OCI-M1 (cell line): Measurements from ENCODE around the gene RYR1.

Source experiments
- DNase-seq: peaks from one replicate; lab custom pipeline; 2025; lab: John Stamatoyannopoulos, UW

Gene RYR1

DNA sequence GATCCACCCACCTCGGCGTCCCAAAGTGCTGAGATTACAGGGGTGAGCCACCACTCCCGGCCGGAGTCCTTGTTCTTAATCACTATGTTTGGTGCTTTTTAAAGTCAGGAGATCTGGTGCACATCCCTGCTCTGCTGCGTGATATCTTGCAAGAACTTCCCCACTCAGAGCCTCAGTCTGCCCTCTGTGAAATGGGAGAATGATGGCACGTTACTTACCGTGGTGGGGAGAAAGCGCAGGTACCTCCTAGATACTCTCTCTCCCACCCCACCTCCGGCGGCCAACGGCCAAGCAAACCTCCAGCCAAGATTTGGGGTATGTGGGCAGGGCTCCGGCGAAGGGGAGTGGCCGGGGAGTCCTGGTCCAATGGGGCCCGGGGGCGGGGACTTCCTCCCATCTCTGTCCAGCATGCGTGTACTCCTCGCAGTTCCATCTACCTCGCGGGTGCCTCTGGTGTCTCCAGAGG lies at the start of gene RYR1:
TSS of gene RYR1 (plus strand) at position 424 of the 466 bp plus-strand sequence. CDS start 139 bp downstream, outside the sequence.
- DNase-seq, result peak; percentile 16

- DNase-seq, result no peak
Measured at GRCh38 chr19:38383743-38384142, 49.7 kb upstream of the RYR1 start.

GRCh38 chr19:38384209-38385027 lies 49.1 kb upstream of the RYR1 start:
- DNase-seq, result peak; percentile 35

GRCh38 chr19:38385057-38385803 lies 48.3 kb upstream of the RYR1 start:
- no peak for DNase-seq

- no peak for DNase-seq
Measured at GRCh38 chr19:38385804-38386257, 47.7 kb upstream of the RYR1 start.

DNA sequence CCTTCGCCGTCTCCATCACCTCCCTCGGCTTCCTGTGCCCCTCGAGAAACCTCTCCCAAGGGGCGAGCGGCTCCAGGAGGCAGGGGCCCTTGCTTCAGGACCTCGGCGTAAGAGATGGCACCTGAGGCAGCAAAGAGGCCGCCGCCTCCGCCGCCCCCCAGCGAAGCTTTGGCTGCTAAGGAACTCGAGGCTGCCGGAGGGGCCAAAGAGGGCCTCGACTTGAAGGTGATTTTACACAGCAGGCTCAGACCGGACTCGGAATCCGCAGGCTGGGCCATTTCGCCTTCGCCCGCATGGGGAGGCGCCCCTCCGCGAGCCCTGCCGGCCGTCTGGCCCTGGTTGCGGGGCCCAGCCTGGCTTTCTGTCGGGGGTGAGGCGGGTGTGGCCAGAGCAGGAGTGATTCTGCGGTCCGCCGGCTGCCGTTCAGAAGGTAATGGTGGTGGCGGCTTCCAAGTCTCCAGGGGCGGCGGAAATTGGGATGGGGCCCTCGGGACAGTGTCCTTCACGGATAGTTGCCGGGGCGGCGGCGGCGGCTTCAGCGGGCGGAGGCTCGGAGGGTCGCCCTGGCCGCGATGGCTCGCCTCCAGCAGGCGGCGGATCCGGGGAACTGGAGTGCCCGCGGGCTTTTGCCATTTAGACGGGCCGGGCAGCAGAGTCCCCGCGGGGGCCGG lies 47.1 kb upstream of the RYR1 start:
- DNase-seq, result no peak

DNA sequence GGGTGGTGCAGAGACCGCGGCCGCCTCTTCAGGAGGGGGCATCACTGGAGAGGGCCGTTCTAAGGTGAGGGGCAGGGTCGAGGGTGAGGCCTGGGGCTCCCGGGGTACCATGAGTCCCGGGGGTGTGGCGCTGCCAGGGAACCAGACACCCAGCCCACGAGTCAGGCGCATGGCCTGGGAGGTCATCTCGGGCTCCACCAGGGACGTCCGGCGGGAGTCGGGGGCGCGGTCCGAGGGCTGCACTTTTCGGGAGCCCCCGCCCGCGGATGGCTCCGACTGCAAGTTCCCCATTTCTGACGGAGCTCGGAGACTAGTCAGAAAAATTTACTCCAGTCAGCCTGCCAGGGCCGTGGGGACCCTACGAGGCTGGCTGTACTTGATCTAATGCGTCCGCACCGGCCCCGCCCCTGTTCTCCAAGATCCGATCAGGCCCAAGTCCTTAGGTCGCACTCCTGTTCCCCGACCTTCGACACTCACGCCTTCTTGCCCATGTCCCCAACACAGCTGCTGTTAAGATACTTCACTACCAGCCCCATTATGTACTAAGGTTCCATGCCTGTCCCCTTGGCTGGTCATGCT lies 46.4 kb upstream of the RYR1 start:
- DNase-seq, result peak; percentile 84

- DNase-seq, result peak; percentile 90
Measured at GRCh38 chr19:38387550-38388348, 45.7 kb upstream of the RYR1 start, which contains the start of gene GGN. TSS of gene GGN (minus strand) at chr19:38388034. CDS start at chr19:38387261, 773 bp downstream.

- no peak for DNase-seq
Measured at GRCh38 chr19:38388349-38389100, 45.0 kb upstream of the RYR1 start, which contains the start of gene SPRED3. TSS of gene SPRED3 (plus strand) at chr19:38388697. CDS start at chr19:38390303, 1,606 bp downstream.

DNA sequence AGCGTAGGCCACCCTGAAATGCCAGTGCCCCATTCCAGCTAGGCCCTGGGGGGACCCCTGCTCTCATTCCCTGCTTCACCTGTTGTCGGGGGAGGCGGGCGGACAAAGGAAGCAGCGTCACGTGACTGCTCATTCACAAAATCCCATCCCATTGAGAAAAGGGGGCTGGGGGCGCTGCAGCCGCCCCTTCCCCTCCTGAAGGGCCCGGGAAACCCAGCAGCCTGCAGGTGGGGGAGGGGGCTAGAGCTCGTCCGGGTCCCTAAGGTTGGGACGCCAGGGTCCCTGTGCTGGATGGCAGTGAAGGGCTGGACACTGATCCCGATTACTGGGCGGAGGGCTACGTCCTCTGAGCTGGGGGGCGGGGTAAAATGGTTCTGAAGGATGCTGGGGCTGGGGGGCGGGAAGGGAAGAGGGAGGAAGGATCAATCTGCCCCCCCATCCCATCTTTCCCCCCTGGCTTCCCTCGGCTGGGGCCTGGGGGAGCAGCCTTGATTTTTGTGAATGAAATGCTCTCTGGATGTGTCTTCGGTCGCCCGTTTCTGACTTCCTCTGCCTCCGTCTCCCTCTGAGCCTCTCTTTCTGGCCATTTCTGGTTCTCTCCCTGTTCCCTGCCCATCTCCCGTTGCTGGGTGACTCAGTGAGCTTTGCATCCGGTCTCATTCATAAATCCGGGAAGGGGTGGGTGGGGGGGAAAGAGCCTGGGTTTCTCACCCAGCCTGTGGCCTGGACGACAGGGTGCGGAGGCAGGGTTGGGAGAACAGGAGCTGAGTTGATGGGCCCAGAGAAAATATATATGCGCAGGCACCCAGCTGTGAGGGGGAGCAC lies 44.2 kb upstream of the RYR1 start:
- no peak for DNase-seq

GRCh38 chr19:38389957-38390924 lies 43.2 kb upstream of the RYR1 start:
- no peak for DNase-seq

DNA sequence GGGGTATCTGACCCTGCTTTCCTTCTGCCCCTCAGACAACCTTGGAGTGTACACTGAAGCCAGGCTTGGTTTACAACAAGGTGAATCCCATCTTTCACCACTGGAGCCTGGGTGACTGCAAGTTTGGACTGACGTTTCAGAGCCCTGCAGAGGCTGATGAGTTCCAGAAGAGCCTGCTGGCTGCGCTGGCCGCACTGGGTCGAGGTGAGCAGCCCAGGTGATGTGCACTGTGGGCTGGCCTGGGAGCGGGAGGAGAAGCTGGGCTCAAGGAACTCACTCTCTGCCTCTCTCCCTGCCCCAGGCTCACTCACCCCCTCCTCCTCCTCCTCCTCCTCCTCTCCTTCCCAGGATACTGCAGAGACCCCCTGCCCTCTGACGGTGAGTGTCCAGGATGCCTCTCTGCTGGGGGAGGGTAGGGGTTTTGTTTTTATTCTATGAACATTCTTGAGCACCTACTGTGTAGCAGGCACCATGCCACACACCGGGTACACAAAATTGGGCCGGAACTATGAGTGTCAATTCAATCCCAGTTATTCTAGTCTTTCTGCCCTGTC lies 41.5 kb upstream of the RYR1 start:
- no peak for DNase-seq

- DNase-seq, result peak; percentile 69
Measured at GRCh38 chr19:38392707-38393308, 40.7 kb upstream of the RYR1 start.

DNA sequence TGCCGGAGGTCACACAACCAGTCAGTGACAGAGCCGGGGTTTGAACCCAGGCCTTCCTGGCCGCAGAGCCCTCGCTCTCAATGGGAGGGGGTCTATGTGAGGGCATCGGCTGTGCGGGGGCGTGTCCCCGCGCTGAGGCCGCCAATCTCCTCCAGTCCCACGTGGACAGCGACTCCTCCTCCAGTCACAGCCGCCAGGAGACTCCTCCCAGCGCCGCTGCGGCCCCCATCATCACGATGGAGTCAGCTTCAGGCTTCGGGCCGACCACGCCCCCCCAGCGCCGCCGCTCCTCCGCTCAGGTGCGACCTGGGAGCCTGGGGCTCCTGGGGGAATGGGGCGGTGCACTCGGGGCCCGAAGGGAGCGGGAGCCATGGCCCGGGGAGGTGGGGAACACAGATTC lies 39.0 kb upstream of the RYR1 start:
- DNase-seq, result no peak

DNA sequence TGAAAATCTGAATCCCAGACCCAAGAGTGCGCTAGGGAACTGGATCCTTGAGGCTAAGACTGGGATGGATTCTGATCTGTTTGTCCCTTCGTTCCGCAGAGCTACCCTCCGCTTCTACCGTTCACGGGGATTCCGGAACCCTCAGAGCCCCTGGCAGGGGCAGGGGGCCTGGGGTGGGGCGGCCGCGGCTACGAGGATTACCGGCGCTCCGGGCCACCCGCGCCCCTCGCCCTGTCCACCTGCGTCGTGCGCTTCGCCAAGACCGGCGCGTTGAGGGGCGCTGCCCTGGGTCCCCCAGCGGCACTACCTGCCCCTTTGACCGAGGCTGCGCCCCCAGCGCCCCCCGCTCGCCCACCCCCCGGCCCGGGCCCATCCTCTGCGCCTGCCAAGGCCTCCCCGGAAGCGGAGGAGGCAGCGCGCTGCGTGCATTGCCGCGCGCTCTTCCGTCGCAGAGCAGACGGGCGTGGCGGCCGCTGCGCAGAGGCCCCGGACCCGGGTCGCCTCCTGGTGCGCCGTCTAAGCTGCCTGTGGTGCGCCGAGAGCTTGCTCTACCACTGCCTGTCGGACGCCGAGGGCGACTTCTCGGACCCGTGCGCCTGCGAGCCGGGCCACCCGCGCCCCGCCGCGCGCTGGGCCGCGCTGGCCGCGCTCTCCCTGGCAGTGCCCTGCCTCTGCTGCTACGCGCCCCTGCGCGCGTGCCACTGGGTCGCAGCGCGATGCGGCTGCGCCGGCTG lies 37.9 kb upstream of the RYR1 start:
- DNase-seq, result no peak

- no peak for DNase-seq
Measured at GRCh38 chr19:38399081-38399480, 34.4 kb upstream of the RYR1 start.

DNA sequence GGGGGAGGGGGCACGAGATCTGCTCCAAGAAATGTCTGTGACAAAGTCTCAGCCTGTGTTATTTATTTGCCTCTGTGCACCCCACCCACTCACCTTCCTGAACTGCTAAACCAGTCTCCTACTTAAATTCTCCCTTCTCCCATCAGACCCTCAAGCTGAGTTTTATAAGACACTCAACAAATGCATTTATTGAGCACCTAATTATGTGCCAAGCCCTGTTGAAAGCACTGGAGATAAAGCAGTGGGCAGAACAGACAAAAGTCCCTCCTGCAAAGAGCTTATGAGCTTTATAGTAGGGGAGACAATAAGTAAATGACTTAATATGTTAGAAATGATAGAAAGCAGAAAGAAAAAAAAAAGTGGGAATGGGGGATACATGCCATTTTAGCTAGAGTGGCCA lies 34.0 kb upstream of the RYR1 start:
- no peak for DNase-seq
